NCI-H187 treated with DMSO at 0.1 percent for 48 hours (cell line): Measurements from ENCODE around the gene ADA.
"Not testable (repeated sequence)": the region's sequence is repeated elsewhere in the genome, so short reads cannot be mapped to it uniquely, and the experiment has no call there.

ENCODE experiments used
- DNase-seq: peaks from one replicate; lab custom pipeline; 2025; lab: John Stamatoyannopoulos, UW

ADA gene

GRCh38 chr20:44678990-44679611 is 27.6 kb upstream of the ADA start:
- no peak for DNase-seq

- no peak for DNase-seq
These were observed 26.7 kb upstream of the ADA start for GRCh38 chr20:44678242-44678641.

GRCh38 chr20:44672318-44672902 is 20.9 kb upstream of the ADA start:
- DNase-seq: not testable (repeated sequence)

GRCh38 chr20:44671541-44671940 is 20.0 kb upstream of the ADA start:
- not testable (repeated sequence) for DNase-seq

- DNase-seq: not testable (repeated sequence)
These were observed 19.4 kb upstream of the ADA start for GRCh38 chr20:44670851-44671250.

- no peak for DNase-seq
These were observed 14.6 kb upstream of the ADA start for GRCh38 chr20:44666066-44666465.

GRCh38 chr20:44664131-44664530 is 12.6 kb upstream of the ADA start:
- no peak for DNase-seq

GRCh38 chr20:44662261-44662660 is 10.8 kb upstream of the ADA start:
- DNase-seq: no peak

- no peak for DNase-seq
These were observed 9.1 kb upstream of the ADA start for GRCh38 chr20:44660581-44660980.

GRCh38 chr20:44659931-44660330 is 8.4 kb upstream of the ADA start:
- no peak for DNase-seq

GRCh38 chr20:44658810-44659209 is 7.3 kb upstream of the ADA start:
- DNase-seq: no peak

- no peak for DNase-seq
These were observed 6.4 kb upstream of the ADA start for GRCh38 chr20:44657875-44658274.

- no peak for DNase-seq
These were observed 4.9 kb upstream of the ADA start for GRCh38 chr20:44656448-44656847.

- not testable (repeated sequence) for DNase-seq
These were observed 2.7 kb upstream of the ADA start for GRCh38 chr20:44654210-44654609.

- DNase-seq: no peak
These were observed 2.0 kb upstream of the ADA start for GRCh38 chr20:44653546-44653945.

- no peak for DNase-seq
These were observed 140 bp downstream of the ADA start for GRCh38 chr20:44651434-44651683.

GRCh38 chr20:44650771-44651433 is 597 bp downstream of the ADA start:
- no peak for DNase-seq

- DNase-seq: no peak
These were observed 1.5 kb downstream of the ADA start for GRCh38 chr20:44649976-44650375.

GRCh38 chr20:44649126-44649525 is 2.4 kb downstream of the ADA start:
- DNase-seq: no peak

GRCh38 chr20:44648579-44648978 is 2.9 kb downstream of the ADA start:
- no peak for DNase-seq

GRCh38 chr20:44648068-44648467 is 3.4 kb downstream of the ADA start:
- DNase-seq: no peak

- DNase-seq: no peak
These were observed 4.7 kb downstream of the ADA start for GRCh38 chr20:44646641-44647274.

GRCh38 chr20:44646023-44646640 is 5.4 kb downstream of the ADA start:
- no peak for DNase-seq
